ENCODE measurements around the gene MDC1. TPM values are rescaled to one million over a fixed set of nuclear protein-coding genes. Genes with fewer than 3 reads are reported as not detected.

Gene MDC1
- total and polyA plus RNA-seq, 2 experiments from 2014 or later = 17.2 to 32.7 TPM

DNA sequence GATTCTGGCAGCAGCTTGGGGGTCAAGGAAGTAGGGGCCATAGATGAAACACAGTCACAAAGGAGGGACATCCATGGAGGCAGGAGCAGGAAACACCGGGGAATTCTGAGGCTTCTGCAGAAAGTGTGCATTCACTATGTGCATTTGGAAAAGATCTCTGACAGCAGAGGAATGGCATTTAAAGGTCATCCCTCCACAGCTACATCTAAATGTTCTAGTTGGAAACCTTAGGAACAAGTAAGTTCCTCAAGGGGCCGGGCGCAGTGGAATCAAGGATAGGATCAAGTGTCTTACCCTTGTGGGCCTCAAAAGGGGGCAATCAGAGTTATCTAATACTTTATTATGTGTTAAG is 61.4 kb downstream of the MDC1 start (continued):
- TF ChIP-seq, protein P1, sequence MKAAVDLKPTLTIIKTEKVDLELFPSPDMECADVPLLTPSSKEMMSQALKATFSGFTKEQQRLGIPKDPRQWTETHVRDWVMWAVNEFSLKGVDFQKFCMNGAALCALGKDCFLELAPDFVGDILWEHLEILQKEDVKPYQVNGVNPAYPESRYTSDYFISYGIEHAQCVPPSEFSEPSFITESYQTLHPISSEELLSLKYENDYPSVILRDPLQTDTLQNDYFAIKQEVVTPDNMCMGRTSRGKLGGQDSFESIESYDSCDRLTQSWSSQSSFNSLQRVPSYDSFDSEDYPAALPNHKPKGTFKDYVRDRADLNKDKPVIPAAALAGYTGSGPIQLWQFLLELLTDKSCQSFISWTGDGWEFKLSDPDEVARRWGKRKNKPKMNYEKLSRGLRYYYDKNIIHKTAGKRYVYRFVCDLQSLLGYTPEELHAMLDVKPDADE (IDR thresholded peaks at IDR 0.05) = no peak

DNA sequence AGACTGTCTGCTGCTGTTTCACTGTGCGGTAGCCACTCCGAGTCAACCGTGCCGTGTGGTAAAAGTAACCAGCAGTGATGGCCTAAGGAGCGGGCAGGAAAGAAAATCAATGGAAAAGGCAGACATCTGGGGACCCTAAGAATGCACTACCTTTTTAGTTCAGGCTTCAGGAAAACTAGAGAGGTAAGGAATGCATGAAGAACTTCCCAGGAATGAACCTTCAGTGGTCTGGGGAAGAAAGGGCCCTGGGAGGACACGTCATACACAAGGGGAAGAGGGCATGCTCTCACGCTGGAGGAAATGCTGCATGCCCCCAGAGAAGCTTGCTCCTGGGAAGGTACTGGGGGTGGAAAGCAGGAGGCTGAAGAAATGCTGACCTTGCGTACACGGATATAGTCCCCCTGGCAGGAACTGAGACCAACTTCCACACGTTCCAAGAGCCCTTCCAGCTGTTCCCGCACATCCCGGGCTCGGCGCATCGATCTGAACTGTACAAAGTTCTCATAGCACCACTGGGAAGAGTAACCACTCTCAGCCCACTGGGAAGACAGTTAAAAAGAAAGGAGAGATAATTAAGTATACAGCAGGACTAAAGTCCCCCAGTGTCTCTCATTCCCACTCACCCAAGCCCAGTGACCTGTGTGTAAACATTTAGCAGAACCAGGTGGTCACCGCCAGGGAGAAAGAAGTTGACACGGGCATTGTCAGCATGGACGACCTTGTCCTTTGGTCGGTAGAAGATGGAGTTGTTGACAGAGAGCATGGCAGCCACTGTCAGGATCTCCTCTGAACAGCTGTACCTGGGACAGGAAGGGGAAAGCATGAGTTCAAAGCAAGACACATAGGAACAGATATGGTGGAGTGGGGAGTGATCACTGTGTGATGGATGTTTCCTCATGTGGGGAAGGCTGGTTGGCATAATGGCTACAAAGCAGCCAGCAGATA is 62.0 kb downstream of the MDC1 start:
- H3K36me3 ChIP-seq (ENCODE audit: insufficient read depth) = peaks cover 25% of the 10 kb centered on the region
- no peaks in the 10 kb centered on the region for H3K79me2 ChIP-seq (replicated peaks; ENCODE audit: insufficient read depth)
- H3K4me1 ChIP-seq (ENCODE audit: insufficient read depth) = no peaks in the 10 kb centered on the region
- H3K27ac Mint-ChIP-seq = no peak overlapping the region
- no peak overlapping the region for H2AFZ ChIP-seq
- no peak overlapping the region for H3K4me2 ChIP-seq
- no peaks in the 10 kb centered on the region for H3K9me3 Mint-ChIP-seq
- peaks cover 80% of the 10 kb centered on the region for H3K36me3 Mint-ChIP-seq (ENCODE audit: low read depth)
- ATAC-seq (no peak), DNase-seq (ENCODE audit: low spot score) (no peak)
- no peak overlapping the region for H3K4me3 Mint-ChIP-seq
- TF ChIP-seq JUNB (IDR thresholded peaks at IDR 0.05; ENCODE audit: unreplicated experiment) (no peak), EZH2 (IDR thresholded peaks at IDR 0.05; ENCODE audit: low read depth, unreplicated experiment) (no peak), EZH2phosphoT487 (IDR thresholded peaks at IDR 0.05; ENCODE audit: unreplicated experiment) (no peak), ZNF331 (CRISPR knock-in tag; IDR thresholded peaks at IDR 0.05; ENCODE audit: low read depth) (no peak), NANOG (IDR thresholded peaks at IDR 0.05; ENCODE audit: borderline replicate concordance) (no peak)
- TF ChIP-seq, protein P1 (IDR thresholded peaks at IDR 0.05) = no peak
- TF ChIP-seq, protein P2, sequence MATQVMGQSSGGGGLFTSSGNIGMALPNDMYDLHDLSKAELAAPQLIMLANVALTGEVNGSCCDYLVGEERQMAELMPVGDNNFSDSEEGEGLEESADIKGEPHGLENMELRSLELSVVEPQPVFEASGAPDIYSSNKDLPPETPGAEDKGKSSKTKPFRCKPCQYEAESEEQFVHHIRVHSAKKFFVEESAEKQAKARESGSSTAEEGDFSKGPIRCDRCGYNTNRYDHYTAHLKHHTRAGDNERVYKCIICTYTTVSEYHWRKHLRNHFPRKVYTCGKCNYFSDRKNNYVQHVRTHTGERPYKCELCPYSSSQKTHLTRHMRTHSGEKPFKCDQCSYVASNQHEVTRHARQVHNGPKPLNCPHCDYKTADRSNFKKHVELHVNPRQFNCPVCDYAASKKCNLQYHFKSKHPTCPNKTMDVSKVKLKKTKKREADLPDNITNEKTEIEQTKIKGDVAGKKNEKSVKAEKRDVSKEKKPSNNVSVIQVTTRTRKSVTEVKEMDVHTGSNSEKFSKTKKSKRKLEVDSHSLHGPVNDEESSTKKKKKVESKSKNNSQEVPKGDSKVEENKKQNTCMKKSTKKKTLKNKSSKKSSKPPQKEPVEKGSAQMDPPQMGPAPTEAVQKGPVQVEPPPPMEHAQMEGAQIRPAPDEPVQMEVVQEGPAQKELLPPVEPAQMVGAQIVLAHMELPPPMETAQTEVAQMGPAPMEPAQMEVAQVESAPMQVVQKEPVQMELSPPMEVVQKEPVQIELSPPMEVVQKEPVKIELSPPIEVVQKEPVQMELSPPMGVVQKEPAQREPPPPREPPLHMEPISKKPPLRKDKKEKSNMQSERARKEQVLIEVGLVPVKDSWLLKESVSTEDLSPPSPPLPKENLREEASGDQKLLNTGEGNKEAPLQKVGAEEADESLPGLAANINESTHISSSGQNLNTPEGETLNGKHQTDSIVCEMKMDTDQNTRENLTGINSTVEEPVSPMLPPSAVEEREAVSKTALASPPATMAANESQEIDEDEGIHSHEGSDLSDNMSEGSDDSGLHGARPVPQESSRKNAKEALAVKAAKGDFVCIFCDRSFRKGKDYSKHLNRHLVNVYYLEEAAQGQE (IDR thresholded peaks at IDR 0.05; ENCODE audit: unreplicated experiment) = no peak
- H4K20me1 ChIP-seq (replicated peaks; ENCODE audit: insufficient read depth) = peaks cover 3% of the 10 kb centered on the region; the same call in 1 of the 2 replicates
- H3F3A ChIP-seq (replicated peaks; ENCODE audit: low read depth) = peaks cover 7% of the 10 kb centered on the region; the same call in 1 of the 2 replicates
- no peak overlapping the region for H3K4me3 ChIP-seq
- no peaks in the 10 kb centered on the region for H3K27me3 ChIP-seq (ENCODE audit: insufficient read depth)
- no peaks in the 10 kb centered on the region for H3K9me2 ChIP-seq (ENCODE audit: insufficient read depth)
- H3K27ac ChIP-seq (ENCODE audit: low read depth) = no peak overlapping the region
- H3K4me1 Mint-ChIP-seq = no peaks in the 10 kb centered on the region
- peaks cover 9% of the 10 kb centered on the region for H3K27me3 Mint-ChIP-seq (ENCODE audit: insufficient read depth, low read depth, poor library complexity)
